Activated CD4-positive, alpha-beta T cell treated with anti-CD3 and anti-CD28 coated beads, Interleukin-10, Interleukin-2, amounts not matched to agents 100 ng/mL and 50 ng/mL, durations not matched to agents 16 hours and 8 hours (primary cell): ENCODE measurements around the gene ADAR.

ENCODE experiments used
- DNase-seq: peaks from one replicate; pipeline ENCODE4 v3.0.0-alpha.2; 2020

The ADAR gene

DNA sequence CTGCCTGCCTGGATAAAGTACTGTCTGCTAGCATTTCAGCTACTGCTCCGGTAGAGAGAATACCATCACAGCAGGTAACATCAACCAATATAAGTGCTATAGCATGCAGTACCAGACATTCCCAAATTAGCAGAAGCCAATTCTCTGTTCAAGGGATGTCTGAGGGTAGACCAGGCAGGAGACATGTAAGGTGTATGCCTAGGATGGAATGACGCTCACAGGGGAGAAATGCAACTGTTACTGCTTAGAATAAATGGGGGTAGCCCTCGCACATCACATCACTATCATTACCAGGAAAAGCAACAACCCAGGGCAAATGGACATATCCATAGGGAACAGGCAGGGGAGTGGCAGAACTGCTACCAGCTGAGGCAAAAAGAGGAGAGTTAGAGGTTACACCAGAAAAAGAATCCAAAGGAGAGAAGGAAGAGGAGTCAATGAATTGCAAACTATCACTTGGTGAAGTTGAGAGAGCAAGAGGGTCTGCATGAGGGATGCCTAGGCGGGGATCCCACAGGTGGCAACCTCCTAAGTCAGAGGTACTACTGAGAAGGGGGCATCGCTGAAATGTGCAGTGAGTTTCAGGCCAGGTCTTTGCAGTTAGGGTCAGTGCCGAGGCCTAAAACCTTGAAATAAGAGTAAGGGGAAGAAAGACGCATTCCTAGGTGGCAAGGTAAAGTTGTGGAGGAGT, 50.6 kb downstream of the ADAR start:
- no peak for DNase-seq

GRCh38 chr1:154556422-154556821, 51.6 kb downstream of the ADAR start:
- DNase-seq: no peak

DNA sequence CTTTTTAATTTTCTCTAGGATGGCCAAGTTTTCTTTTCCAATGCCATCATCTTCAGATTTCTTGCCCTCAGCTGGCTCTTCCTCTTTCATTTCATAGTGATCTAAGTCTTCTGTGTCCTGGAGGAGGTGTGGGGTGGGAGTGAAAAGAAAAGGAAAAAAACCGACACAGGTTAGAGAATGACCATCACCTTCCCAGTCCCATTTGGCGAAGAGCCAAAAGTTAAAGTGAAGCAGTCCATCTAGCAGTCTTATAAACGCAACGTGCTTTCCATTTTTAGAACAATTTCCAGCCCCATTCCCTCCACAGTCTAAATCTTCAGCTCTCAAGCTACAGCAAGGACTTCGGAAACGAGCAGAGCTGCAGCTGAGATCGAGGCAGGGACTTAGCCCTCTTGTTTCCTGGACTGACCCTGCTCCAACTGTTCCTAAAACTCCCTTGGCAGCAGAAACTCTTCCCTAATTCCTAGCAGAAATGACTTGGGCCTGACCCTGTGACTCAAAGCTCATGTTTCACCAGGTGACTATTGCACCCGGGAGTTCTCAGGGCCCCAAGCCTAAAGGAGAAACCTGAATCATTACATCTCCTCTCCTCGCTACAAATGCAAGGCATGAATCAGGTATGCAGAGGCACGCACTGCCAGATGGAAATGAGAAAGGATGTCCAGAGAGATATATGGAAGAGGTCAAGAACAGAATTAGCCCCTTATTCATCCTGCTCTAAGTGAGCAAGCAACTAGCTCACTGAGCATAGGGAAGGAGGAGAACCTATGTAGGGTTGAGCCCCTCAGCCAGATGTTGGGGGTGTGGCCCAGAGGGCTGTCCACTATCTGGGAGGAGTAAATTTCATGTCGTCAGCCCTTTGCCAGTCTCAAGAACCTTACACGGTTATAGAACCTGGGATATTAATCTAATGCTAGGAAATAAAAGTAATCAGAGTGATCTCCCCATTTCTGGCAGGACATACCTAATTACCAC, 54.6 kb downstream of the ADAR start:
- DNase-seq: no peak

- DNase-seq: no peak
These were observed 56.0 kb downstream of the ADAR start for GRCh38 chr1:154552036-154552435.

GRCh38 chr1:154551474-154551873, 56.5 kb downstream of the ADAR start:
- DNase-seq: no peak

DNA sequence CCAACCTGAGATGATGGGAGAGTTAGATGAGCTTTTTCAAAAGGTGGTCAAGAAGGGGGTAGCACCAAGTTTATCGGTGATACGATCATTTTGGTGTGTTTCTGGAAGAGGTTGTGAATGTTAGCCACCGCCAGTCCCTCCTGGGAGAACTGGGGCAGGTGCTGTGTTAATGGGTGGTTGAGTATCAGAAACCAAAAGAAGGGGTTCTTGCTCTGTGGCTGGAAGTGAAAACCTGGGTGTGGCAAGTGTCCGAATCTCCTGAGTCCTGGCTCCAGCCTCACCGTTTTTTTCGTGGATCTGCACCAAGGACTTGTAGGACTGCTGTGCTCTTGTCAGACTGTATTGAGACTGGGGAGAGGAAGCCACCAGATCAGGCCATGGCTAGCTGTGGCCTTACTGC, 57.3 kb downstream of the ADAR start:
- no peak for DNase-seq

DNA sequence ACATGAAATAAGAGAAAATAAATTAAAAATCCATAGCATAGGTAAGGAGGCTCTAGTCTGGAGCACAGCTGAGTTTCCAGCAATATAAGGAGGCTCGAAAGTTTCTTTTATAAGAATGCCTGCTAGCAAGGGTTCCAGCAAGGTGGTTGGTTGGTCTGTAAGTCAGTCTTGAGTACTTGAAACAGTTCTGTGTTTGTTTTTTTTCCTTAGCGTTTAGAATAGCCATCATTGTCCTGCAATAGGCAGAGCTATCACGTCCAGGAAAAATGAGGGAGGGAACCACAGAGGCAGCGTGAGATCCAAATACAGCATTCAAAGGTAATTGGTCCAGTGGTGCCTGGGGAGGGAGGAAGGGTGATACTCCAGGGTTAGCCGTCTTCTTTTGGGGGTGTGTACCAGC, 57.9 kb downstream of the ADAR start:
- DNase-seq: no peak

- no peak for DNase-seq
These were observed 58.7 kb downstream of the ADAR start for GRCh38 chr1:154549202-154549770.

GRCh38 chr1:154548028-154548427, 60.0 kb downstream of the ADAR start:
- DNase-seq: no peak

DNA sequence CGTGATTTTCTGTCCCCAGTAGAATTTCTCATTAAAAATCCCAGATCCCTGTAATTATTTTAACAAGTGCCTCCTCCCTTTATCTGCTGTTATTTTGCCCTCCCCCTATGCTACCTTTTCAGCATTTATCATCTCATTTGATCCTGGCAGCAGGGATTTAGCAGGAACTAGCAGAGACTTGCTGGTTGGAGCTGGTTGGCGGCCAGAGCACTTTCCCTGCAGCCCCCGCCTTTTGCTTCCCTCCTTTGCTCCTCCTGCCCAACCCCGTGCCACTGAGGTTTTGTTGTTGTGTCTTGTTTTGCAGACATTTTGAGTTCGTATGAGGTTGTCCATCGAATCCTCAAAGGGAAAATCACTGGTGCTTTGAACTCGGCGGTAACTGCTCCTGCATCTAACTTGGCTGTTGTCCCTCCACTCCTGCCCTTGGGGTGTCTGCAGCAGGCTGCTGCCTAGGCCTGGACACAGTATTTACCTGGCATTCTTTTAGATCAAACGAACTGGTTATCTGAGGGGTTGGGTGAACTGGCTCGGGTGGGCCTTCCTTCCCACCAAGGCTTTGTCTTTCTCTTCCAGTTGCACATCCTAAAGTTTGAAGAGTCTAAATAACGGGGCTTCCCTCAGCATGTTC, 60.8 kb downstream of the ADAR start:
- DNase-seq: no peak

GRCh38 chr1:154546264-154547063, 61.5 kb downstream of the ADAR start:
- peak; percentile 69 for DNase-seq

DNA sequence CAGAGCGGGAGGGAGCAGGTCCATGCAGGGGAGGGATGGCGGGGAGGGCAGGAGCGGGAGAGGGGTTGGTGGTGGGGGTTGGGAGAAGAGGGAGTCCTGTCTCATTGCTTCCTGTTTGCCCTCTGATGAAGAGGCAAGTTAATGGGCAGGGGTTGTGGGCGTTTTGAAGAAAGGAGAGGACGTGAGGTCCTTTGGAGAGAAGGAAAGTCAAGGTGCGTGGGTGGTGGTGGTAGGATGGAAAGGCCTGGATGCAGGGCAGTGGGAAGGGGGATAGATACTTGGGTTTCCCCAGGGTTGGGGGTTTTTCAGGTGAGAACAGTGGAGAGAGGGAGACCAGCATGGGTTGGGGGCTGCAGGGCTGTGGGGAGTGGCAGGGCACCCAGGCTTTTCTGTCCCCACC, 66.8 kb downstream of the ADAR start:
- DNase-seq: no peak

GRCh38 chr1:154539486-154540483, 68.2 kb downstream of the ADAR start:
- no peak for DNase-seq

DNA sequence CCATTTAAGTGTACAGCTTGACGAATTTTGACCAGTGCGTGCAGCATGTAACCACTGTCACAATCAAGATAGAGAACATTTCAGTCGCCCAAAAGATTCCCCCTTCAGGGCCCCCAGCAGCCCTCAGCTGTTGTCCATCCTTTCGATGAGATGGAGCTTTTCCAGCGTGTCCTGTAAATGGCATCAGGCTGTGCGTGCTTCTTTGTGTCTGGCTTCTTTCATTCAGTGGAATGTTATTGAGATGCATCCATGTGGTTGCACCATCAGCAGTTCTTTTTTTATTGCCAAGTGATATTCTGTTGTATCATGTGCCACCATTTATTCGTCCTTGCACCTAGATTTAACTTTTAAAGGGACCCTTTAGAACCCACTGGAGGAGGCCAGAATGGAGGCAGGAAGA, 71.4 kb downstream of the ADAR start:
- DNase-seq: no peak

- no peak for DNase-seq
These were observed 73.8 kb downstream of the ADAR start for GRCh38 chr1:154533952-154534844.
